Measurements from ENCODE around the gene MRPL47.

DNA sequence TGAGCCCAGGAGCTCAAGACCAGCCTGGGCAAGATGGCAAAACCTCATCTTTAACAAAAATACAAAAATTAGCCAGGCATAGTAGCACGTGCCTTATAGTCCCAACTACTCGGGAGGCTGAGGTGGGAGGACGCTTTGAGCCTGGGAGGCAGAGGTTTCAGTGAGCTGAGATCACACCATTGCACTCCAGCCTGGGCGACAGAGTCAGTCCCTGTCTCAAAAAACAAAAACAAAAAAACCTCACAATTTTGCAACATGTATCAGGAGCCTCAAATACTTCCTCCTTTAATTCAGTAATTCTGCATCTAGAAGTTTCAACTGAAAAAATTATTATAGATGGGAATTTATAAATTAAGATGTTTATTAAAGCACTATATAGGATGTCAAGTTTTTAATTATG is 1.1 kb downstream of the MRPL47 start:
- no peak for TF ChIP-seq POLR2A (IDR thresholded peaks at IDR 0.05)
- TF ChIP-seq, protein P1, sequence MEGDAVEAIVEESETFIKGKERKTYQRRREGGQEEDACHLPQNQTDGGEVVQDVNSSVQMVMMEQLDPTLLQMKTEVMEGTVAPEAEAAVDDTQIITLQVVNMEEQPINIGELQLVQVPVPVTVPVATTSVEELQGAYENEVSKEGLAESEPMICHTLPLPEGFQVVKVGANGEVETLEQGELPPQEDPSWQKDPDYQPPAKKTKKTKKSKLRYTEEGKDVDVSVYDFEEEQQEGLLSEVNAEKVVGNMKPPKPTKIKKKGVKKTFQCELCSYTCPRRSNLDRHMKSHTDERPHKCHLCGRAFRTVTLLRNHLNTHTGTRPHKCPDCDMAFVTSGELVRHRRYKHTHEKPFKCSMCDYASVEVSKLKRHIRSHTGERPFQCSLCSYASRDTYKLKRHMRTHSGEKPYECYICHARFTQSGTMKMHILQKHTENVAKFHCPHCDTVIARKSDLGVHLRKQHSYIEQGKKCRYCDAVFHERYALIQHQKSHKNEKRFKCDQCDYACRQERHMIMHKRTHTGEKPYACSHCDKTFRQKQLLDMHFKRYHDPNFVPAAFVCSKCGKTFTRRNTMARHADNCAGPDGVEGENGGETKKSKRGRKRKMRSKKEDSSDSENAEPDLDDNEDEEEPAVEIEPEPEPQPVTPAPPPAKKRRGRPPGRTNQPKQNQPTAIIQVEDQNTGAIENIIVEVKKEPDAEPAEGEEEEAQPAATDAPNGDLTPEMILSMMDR (IDR thresholded peaks at IDR 0.05): no peak

All from thyroid gland (tissue), 4 donors.